Measurements from ENCODE around the gene OSTC. TPM values are rescaled to one million over a fixed set of nuclear protein-coding genes. Genes with fewer than 3 reads are reported as not detected.

OSTC gene
- total RNA-seq, 6 experiments from 2014 or later, result 66.8 to 86.4 (median 76.9) TPM

DNA sequence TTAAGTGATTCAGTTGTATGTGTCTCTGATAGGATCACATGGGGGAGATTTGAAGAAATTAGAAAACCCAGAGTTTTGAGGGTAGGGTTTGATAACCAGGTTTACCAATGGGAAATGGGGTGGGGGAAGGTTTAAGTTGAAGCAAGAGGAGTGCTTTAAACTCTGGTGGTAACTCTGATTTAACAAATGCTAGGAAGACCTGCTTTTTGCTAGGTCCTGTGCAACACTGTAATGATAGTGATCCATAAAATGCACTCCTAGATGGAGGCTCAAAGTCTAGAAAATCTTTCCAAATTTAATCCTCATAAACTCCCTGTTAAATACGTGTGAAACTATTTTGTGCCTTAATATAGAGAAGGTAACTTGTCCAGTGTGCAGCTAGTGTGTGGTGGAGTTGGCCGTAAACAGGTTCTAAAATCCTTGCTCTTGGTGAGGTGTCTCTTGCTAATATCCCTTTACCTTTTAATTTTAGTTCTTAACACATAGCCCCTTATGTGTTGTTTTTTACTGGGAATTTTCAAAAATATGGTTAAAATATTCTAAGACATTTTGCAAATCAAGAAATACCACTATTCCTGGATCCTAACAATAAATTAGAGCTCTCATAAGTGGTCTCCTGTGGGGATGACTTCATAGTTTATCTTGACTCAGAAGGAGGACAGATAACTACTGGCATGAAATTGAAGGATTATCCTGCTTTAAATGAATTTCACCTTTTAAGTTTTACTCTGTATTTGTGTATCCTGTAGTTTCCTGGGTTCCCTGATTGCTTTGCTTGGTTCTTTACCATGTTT, 25.9 kb upstream of the OSTC start:
- Histone ChIP-seq H3K4me1 (peaks cover 0 to 12% (median 2%) of the 10 kb centered on the region in 4 donors), H3K27ac (no peak overlapping the region), H3K4me3 (no peak overlapping the region), H3K27me3 (no peaks in the 10 kb centered on the region), H3K9me3 (no peaks in the 10 kb centered on the region), H3K36me3 (peaks cover 5 to 76% (median 43%) of the 10 kb centered on the region in 4 donors)
- intact Hi-C loops (cut with DNase I), result no loop called here
- ATAC-seq, result no peak
- TF ChIP-seq, protein P1, sequence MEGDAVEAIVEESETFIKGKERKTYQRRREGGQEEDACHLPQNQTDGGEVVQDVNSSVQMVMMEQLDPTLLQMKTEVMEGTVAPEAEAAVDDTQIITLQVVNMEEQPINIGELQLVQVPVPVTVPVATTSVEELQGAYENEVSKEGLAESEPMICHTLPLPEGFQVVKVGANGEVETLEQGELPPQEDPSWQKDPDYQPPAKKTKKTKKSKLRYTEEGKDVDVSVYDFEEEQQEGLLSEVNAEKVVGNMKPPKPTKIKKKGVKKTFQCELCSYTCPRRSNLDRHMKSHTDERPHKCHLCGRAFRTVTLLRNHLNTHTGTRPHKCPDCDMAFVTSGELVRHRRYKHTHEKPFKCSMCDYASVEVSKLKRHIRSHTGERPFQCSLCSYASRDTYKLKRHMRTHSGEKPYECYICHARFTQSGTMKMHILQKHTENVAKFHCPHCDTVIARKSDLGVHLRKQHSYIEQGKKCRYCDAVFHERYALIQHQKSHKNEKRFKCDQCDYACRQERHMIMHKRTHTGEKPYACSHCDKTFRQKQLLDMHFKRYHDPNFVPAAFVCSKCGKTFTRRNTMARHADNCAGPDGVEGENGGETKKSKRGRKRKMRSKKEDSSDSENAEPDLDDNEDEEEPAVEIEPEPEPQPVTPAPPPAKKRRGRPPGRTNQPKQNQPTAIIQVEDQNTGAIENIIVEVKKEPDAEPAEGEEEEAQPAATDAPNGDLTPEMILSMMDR (IDR thresholded peaks at IDR 0.05), result no peak
- TF ChIP-seq POLR2A (IDR thresholded peaks at IDR 0.05), result no peak
- no peak for DNase-seq
- WGBS (ENCODE audit: insufficient coverage, low coverage, low lambda C conversion rate, missing lambda C conversion rate), result 92% methylated on average over 2 of the region's 2 CpGs

DNA sequence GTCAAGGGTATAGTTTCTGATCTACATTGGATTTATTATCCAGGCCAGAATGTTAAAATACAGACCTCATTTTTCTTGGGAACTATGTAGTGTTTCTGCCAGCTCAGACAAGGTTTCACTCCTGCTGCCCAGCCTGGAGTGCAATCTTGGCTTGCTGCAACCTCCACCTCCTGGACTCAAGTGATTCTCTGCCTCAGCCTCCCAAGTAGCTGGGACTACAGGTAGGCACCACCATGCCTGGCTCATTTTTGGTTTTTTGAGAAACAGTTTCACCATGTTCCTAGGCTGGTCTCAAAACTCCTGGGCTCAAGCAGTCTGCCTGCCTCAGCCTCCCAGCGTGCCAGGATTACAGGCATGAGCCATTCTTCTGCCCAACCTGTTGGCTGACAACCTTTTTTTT, 24.3 kb upstream of the OSTC start:
- Histone ChIP-seq H3K27me3 (no peaks in the 10 kb centered on the region), H3K4me3 (no peak overlapping the region), H3K36me3 (peaks cover 5 to 92% (median 53%) of the 10 kb centered on the region in 4 donors), H3K9me3 (no peaks in the 10 kb centered on the region), H3K27ac (no peak overlapping the region), H3K4me1 (peaks cover 0 to 10% (median 2%) of the 10 kb centered on the region in 4 donors)
- TF ChIP-seq POLR2A (IDR thresholded peaks at IDR 0.05), result no peak
- TF ChIP-seq, protein P1 (IDR thresholded peaks at IDR 0.05), result no peak
- 100% methylated on average over 1 of the region's 1 CpG for WGBS (ENCODE audit: insufficient coverage, low coverage, low lambda C conversion rate, missing lambda C conversion rate)
- ATAC-seq, result no peak
- no peak for DNase-seq
- intact Hi-C loops (cut with DNase I), result no loop called here

DNA sequence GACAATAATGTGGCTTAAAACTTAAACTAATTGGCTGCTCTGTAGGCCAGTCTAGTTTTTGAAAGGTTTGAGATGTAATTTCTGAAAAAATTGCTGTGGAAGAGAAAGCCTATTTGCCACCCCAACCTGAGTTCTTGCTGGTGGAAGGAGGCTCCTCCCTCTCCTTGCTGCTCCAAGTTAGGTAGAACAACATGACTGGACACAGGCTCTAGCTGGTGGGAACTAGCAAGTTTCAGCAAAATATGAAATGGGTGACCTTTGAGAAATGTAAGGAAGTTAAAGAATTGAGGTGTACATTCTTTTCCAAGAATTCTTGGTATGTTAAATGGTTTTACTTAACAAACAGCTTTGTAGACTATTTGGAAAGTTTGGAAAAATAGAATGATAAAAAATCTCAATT, 22.0 kb upstream of the OSTC start:
- H3K27ac ChIP-seq, result no peak overlapping the region
- H3K4me1 ChIP-seq, result no peaks in the 10 kb centered on the region
- TF ChIP-seq POLR2A (IDR thresholded peaks at IDR 0.05), result no peak
- TF ChIP-seq, protein P1 (IDR thresholded peaks at IDR 0.05), result no peak
- no peaks in the 10 kb centered on the region for H3K9me3 ChIP-seq
- intact Hi-C loops (cut with DNase I), result no loop called here
- DNase-seq (no peak), ATAC-seq (no peak)
- no peak overlapping the region for H3K4me3 ChIP-seq
- peaks cover 0 to 97% (median 52%) of the 10 kb centered on the region in 4 donors for H3K36me3 ChIP-seq
- no peaks in the 10 kb centered on the region for H3K27me3 ChIP-seq

DNA sequence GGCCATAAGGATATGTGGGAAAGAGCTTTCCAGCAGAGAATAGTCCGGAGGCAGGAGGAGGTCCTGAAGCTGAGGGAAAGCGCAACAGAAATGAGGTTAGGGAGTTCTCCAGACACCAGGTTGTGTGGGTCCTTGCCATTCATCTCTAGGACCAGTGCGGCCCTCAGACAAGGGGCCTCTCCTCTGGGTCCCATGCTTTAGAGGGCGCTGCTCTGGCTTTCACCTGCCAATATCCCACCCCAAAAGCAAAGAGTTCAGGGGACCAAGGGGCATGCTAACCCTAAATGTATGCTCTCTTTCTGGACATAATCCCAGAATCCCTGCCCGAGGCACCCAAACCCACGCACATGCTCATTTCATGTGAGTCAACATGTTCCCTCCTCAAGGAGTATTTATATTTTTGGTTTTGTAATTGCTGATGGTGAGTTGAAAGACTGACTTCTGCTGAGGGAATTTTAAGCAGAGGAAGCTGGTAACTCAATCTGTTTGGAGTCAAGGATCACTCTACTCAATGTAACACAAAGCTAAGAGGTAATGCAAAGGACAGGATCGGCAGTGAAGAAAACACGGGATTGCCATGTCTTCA, 15.2 kb upstream of the OSTC start:
- no peaks in the 10 kb centered on the region for H3K27me3 ChIP-seq
- peaks cover 0 to 51% (median 13%) of the 10 kb centered on the region in 4 donors for H3K36me3 ChIP-seq
- H3K27ac ChIP-seq, result no peak overlapping the region
- H3K4me1 ChIP-seq, result no peaks in the 10 kb centered on the region
- WGBS (ENCODE audit: insufficient coverage, low coverage, low lambda C conversion rate, missing lambda C conversion rate), result 96% methylated on average over 7 of the region's 8 CpGs
- TF ChIP-seq, protein P1 (IDR thresholded peaks at IDR 0.05), result no peak
- TF ChIP-seq POLR2A (IDR thresholded peaks at IDR 0.05), result no peak
- no peak overlapping the region for H3K4me3 ChIP-seq
- ATAC-seq, result no peak
- intact Hi-C loops (cut with DNase I), result no loop called here
- no peak for DNase-seq
- H3K9me3 ChIP-seq, result no peaks in the 10 kb centered on the region
